IMR-90 (cell line): Measurements from ENCODE around the gene THOC6. TPM values are rescaled to one million over a fixed set of nuclear protein-coding genes. Genes with fewer than 3 reads are reported as not detected.
A peak's percentile ranks its signal among the peaks of the same experiment; 100 is the strongest.

ENCODE experiments used
- ATAC-seq: fragments of 200-7000 bp; cut with Tn5 transposase; 2 replicates; pipeline ENCODE4 v1.9.1; 2020; ENCODE audit warnings: low read depth, mild to moderate bottlenecking, moderate library complexity
- BruUV-seq: library from RNA; stranded (reverse); fragments of 400-500 nt; replicated peaks from 2 replicates; lab custom pipeline; 2021; lab: Mats Ljungman, UMichigan
- CTCF ChIA-PET: fragments of 300-600 bp; formaldehyde crosslinking; extraction: SDS; loops from one replicate; lab custom pipeline; 2021; ENCODE audit warnings: antibody characterized with exemption; lab: Yijun Ruan, JAX
- POLR2A ChIA-PET: fragments of 300-600 bp; sonication (Branson Sonifier 250); formaldehyde crosslinking; loops from one replicate; lab custom pipeline; 2022; ENCODE audit warnings: antibody characterized with exemption; ENCODE audit not compliant: unreplicated experiment; lab: Charles Lee
- DNase-seq: peaks from one replicate; pipeline ENCODE4 v3.0.0; 2013
- H2AFZ ChIP-seq: replicated peaks from 2 replicates; pipeline ENCODE3; 2013; ENCODE audit warnings: low read length, mild to moderate bottlenecking; ENCODE audit not compliant: poor library complexity
- H2AK5ac ChIP-seq: 2 replicates; pipeline ENCODE4 v1.6.1; 2013; ENCODE audit warnings: low read depth, low read length, inconsistent platforms
- H2AK9ac ChIP-seq: replicated peaks from 2 replicates; pipeline ENCODE3; 2013; ENCODE audit warnings: mild to moderate bottlenecking, low read depth, low read length, moderate library complexity; ENCODE audit not compliant: poor library complexity
- H2BK120ac ChIP-seq: 2 replicates; pipeline ENCODE4 v1.6.1; 2013; ENCODE audit warnings: low read depth, low read length, inconsistent platforms
- H2BK15ac ChIP-seq: 3 replicates; pipeline ENCODE4 v1.6.1; 2013; ENCODE audit warnings: low read depth, low read length, inconsistent platforms
- H2BK20ac ChIP-seq: 2 replicates; pipeline ENCODE4 v1.6.1; 2013; ENCODE audit warnings: low read depth, mild to moderate bottlenecking, inconsistent platforms, low read length, moderate library complexity
- H2BK5ac ChIP-seq: 2 replicates; pipeline ENCODE4 v1.6.1; 2013; ENCODE audit warnings: mild to moderate bottlenecking, low read depth, low read length, inconsistent platforms; ENCODE audit not compliant: poor library complexity, severe bottlenecking
- H3K14ac ChIP-seq: replicated peaks from 2 replicates; pipeline ENCODE4 v1.6.1; 2013; ENCODE audit warnings: low read depth, low read length, inconsistent platforms
- H3K18ac ChIP-seq: 2 replicates; pipeline ENCODE4 v1.6.1; 2013; ENCODE audit warnings: low read depth, low read length, control low read depth
- H3K23ac ChIP-seq: 2 replicates; pipeline ENCODE4 v1.6.1; 2013; ENCODE audit warnings: low read depth, low read length, inconsistent platforms
- H3K27ac ChIP-seq: 2 replicates; pipeline ENCODE4 v1.5.1; 2013; ENCODE audit warnings: mild to moderate bottlenecking, control low read depth, low read length; ENCODE audit not compliant: insufficient read depth
- H3K27me3 ChIP-seq: 2 replicates; pipeline ENCODE4 v1.6.1; 2013; ENCODE audit warnings: low read length; ENCODE audit not compliant: control insufficient read depth, insufficient read depth
- H3K36me3 ChIP-seq: 2 replicates; pipeline ENCODE4 v1.6.1; 2013; ENCODE audit warnings: low read length, mixed read lengths; ENCODE audit not compliant: control insufficient read depth, insufficient read depth
- H3K4ac ChIP-seq: 2 replicates; pipeline ENCODE4 v1.6.1; 2013; ENCODE audit warnings: low read depth, low read length, inconsistent platforms
- H3K4me1 ChIP-seq: 2 replicates; pipeline ENCODE4 v1.6.1; 2013; ENCODE audit warnings: low read length, mixed read lengths; ENCODE audit not compliant: control insufficient read depth, insufficient read depth
- H3K4me2 ChIP-seq: 2 replicates; pipeline ENCODE4 v1.6.1; 2013; ENCODE audit warnings: low read depth, mild to moderate bottlenecking, control low read depth, low read length, moderate library complexity
- H3K4me3 ChIP-seq: 2 replicates; pipeline ENCODE4 v1.5.1; 2013; ENCODE audit warnings: low read depth, mild to moderate bottlenecking, control low read depth, low read length, moderate library complexity; ENCODE audit not compliant: insufficient read depth
- H3K56ac ChIP-seq: 2 replicates; pipeline ENCODE4 v1.6.1; 2013; ENCODE audit warnings: low read length, inconsistent platforms; ENCODE audit not compliant: insufficient read depth; ENCODE audit errors: extremely low read depth
- H3K79me1 ChIP-seq, 2 experiments: 2 replicates each; pipeline ENCODE4 v1.6.1; 2013; ENCODE audit warnings: low read length in 2 of 2, inconsistent platforms in 1 of 2, low read depth in 1 of 2
- H3K9ac ChIP-seq: 2 replicates; pipeline ENCODE4 v1.6.1; 2013; ENCODE audit warnings: low read depth, low read length, control low read depth
- H3K9me1 ChIP-seq: 2 replicates; pipeline ENCODE4 v1.6.1; 2013; ENCODE audit warnings: low read length, inconsistent platforms; ENCODE audit not compliant: insufficient read depth
- H3K9me3 ChIP-seq: 2 replicates; pipeline ENCODE4 v1.6.1; 2013; ENCODE audit warnings: low read length; ENCODE audit not compliant: control insufficient read depth, insufficient read depth
- H4K20me1 ChIP-seq: 2 replicates; pipeline ENCODE4 v1.6.1; 2013; ENCODE audit warnings: low read length, inconsistent platforms; ENCODE audit not compliant: insufficient read depth
- H4K5ac ChIP-seq: 2 replicates; pipeline ENCODE4 v1.6.1; 2013; ENCODE audit warnings: mild to moderate bottlenecking, low read depth, low read length, control low read depth
- H4K8ac ChIP-seq, 2 experiments: 2 replicates each; pipeline ENCODE4 v1.6.1; 2013; ENCODE audit warnings: low read depth in 2 of 2, low read length in 2 of 2, control low read depth in 1 of 2, inconsistent platforms in 1 of 2
- H4K91ac ChIP-seq: 2 replicates; pipeline ENCODE4 v1.6.1; 2013; ENCODE audit warnings: low read depth, low read length, inconsistent platforms; ENCODE audit not compliant: insufficient read depth
- FOS ChIP-seq: fragments of 150-350 bp; IDR thresholded peaks from 2 replicates; pipeline ENCODE4 v1.6.1; 2016; ENCODE audit warnings: low read depth, low read length
- WGBS, 2 experiments: methylation state at CpG; one replicate each; pipeline versions ENCODE4 v1.1.5 to v1.1.7; 2013; ENCODE audit warnings: missing lambda C conversion rate in 2 of 2; ENCODE audit not compliant: insufficient read length in 1 of 2; ENCODE audit errors: extremely low coverage in 2 of 2; 5-methylcytosine and 5-hydroxymethylcytosine counted together
- dilution Hi-C: fragments of 300-500 bp; cut with HindIII; formaldehyde crosslinking; loops from one replicate; pipeline ENCODE4 v1.14.3; 2018; ENCODE audit warnings: low sequenced_read_pairs; ENCODE audit not compliant: unreplicated experiment
- in situ Hi-C: fragments of 300-500 bp; cut with MboI; formaldehyde crosslinking; loops from 3 replicates; pipeline ENCODE4 v1.14.3; 2019; ENCODE audit warnings: low sequenced_read_pairs, inconsistent platforms, mixed read lengths
- intact Hi-C: fragments of 100-400 bp; cut with micrococcal nuclease; formaldehyde crosslinking; loops from 2 replicates; pipeline ENCODE4 v1.10.0; 2022
- polyA plus RNA-seq, 3 experiments: library from polyadenylated mRNA; depleted of rRNA; stranded (reverse); fragments of >200 nt; gene quantifications; 2 replicates each; pipeline ENCODE4 v1.2.3, GENCODE V29; 2012; ENCODE audit warnings: low replicate concordance in 1 of 3
- total RNA-seq: library from RNA; depleted of rRNA; stranded (reverse); fragments of >200 nt; gene quantifications from 2 replicates; pipeline ENCODE4 v1.2.3, GENCODE V29; 2012
- TF ChIP-seq, protein P1 (sequence below): fragments of 150-350 bp; IDR thresholded peaks from 2 replicates; pipeline ENCODE4 v1.6.1; 2016; ENCODE audit warnings: low read depth, mild to moderate bottlenecking, low read length, moderate library complexity, borderline replicate concordance

The THOC6 gene
- total and polyA plus RNA-seq, 2 of the 4 experiments (the other 2 are of a cell fraction): 16.8 to 23.1 TPM

DNA sequence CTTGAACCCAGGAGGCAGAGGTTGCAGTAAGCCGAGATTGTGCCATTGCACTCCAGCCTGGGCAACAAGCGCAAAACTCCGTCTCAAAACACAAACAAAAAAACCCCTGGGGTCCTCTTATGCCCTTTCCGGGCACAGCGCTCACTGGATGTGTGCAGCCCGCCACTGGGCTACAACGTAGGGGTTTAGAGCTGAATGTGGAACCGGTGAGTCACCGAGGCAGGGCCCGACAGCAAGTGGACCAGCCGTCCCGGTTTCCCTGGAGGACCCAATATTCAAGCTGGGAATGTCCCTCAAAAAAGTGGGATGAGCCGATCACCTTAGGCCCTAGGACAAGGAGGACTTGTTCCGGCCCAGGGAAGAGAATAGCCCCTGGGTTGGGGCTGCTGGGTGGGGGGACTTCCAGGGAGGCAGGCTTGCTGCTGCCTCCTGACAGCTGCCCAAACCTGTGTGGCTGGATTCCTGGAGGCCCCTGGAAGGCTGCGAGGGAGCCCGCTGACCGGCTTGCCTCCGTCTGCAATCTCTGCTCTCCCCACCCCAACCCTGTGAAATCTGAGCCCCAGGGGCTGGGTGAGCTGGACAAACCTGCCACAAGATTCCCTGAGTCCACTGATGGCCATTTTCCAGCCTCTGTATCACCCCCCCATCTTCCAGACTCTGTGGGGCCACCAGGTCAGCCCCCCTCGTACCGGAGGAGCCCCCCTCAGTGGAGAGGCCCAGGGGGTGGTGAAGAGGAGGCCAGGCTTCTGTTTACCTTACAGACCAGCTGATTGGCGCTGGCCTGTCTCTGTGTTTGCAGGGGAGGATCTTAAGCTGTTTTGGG, 14.1 kb upstream of the THOC6 start:
- peaks cover 3% of the 10 kb centered on the region; the same call in 1 of the 2 replicates for H3K4me1 ChIP-seq
- no peak overlapping the region for H2AK5ac ChIP-seq
- no peak overlapping the region for H4K8ac ChIP-seq
- no peaks in the 10 kb centered on the region for H3K9me1 ChIP-seq
- POLR2A ChIA-PET: interaction anchor here (0.5 to 1.0 kb wide), 2 partner anchors 10 to 126 kb away, joined by 4 to 5 read pairs; partner anchors contain the start of gene TNFRSF12A
- H3K18ac ChIP-seq: no peak overlapping the region
- H3K36me3 ChIP-seq: no peaks in the 10 kb centered on the region
- H4K20me1 ChIP-seq: peaks cover 4% of the 10 kb centered on the region; the same call in 1 of the 2 replicates
- H2BK5ac ChIP-seq: no peak overlapping the region
- no peak overlapping the region for H2BK120ac ChIP-seq
- H2AK9ac ChIP-seq: no peak overlapping the region
- no peak overlapping the region for H3K27ac ChIP-seq
- no peak overlapping the region for H4K91ac ChIP-seq
- dilution Hi-C loops: no loop called here
- ATAC-seq: peak; percentile 71
- no peak overlapping the region for H4K5ac ChIP-seq
- peak overlapping the region; percentile 15; the same call in 1 of the 2 replicates for H3K4me2 ChIP-seq
- CTCF ChIA-PET: no interaction called here
- H2AFZ ChIP-seq: peak overlapping the region; percentile 70
- H3K9me3 ChIP-seq: no peaks in the 10 kb centered on the region
- H2BK15ac ChIP-seq: no peak overlapping the region
- TF ChIP-seq FOS: peak; percentile 6; the same call in 1 of the 2 replicates
- TF ChIP-seq, protein P1, sequence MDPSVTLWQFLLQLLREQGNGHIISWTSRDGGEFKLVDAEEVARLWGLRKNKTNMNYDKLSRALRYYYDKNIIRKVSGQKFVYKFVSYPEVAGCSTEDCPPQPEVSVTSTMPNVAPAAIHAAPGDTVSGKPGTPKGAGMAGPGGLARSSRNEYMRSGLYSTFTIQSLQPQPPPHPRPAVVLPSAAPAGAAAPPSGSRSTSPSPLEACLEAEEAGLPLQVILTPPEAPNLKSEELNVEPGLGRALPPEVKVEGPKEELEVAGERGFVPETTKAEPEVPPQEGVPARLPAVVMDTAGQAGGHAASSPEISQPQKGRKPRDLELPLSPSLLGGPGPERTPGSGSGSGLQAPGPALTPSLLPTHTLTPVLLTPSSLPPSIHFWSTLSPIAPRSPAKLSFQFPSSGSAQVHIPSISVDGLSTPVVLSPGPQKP: no peak
- H3K4ac ChIP-seq: no peak overlapping the region
- intact Hi-C loops: no loop called here
- H3K23ac ChIP-seq: no peak overlapping the region
- no peak overlapping the region for H3K9ac ChIP-seq
- WGBS, 2 experiments: 30% methylated on average over 5 of the region's 21 CpGs; no CpG with 5 or more reads in 1 of the 2 experiments
- H3K79me1 ChIP-seq: no peaks in the 10 kb centered on the region
- H3K14ac ChIP-seq: no peak overlapping the region
- DNase-seq: peak; percentile 9
- in situ Hi-C loops: no loop called here
- no peak overlapping the region for H3K56ac ChIP-seq
- H2BK20ac ChIP-seq: no peak overlapping the region
- H3K27me3 ChIP-seq: peaks cover 51% of the 10 kb centered on the region
- H3K4me3 ChIP-seq: no peak overlapping the region
- no TSS peak for BruUV-seq
